Neutrophil (primary cell): ENCODE data around the gene PHC3.

Experiments
- H3K27ac ChIP-seq: fragments of 200-600 bp; sonication (generic); 2 replicates; pipeline ENCODE4 v1.5.1; 2016; ENCODE audit warnings: mild to moderate bottlenecking, moderate library complexity
- H3K27me3 ChIP-seq: fragments of 200-600 bp; sonication (generic); 2 replicates; pipeline ENCODE4 v1.6.0; 2016; ENCODE audit warnings: mild to moderate bottlenecking
- H3K36me3 ChIP-seq: fragments of 200-600 bp; sonication (generic); 2 replicates; pipeline ENCODE4 v1.5.1; 2017
- H3K4me1 ChIP-seq, 2 experiments: fragments of 200-600 bp in 1 of 2; sonication (generic) in 1 of 2; 1 replicate in 1 of 2; 2 replicates in 1 of 2; pipeline versions ENCODE4 v1.5.1 to v1.6.1; 2013 to 2016; ENCODE audit warnings: low read depth in 1 of 2, low read length in 1 of 2, mild to moderate bottlenecking in 1 of 2, moderate library complexity in 1 of 2; ENCODE audit not compliant: control insufficient read depth in 1 of 2, insufficient read depth in 1 of 2
- H3K4me3 ChIP-seq, 2 experiments: fragments of 200-600 bp in 1 of 2; sonication (generic) in 1 of 2; 1 replicate in 1 of 2; 2 replicates in 1 of 2; pipeline ENCODE4 v1.5.1; 2013 to 2016; ENCODE audit warnings: low read depth in 1 of 2, low read length in 1 of 2, mild to moderate bottlenecking in 1 of 2, moderate library complexity in 1 of 2
- H3K9me3 ChIP-seq: fragments of 200-600 bp; sonication (generic); 2 replicates; pipeline ENCODE4 v1.5.1; 2016
- TF ChIP-seq, protein P1 (sequence below): fragments of 200-600 bp; sonication (generic); IDR thresholded peaks from 2 replicates; pipeline ENCODE4 v1.5.1; 2016; ENCODE audit warnings: antibody characterized with exemption

Gene PHC3

DNA sequence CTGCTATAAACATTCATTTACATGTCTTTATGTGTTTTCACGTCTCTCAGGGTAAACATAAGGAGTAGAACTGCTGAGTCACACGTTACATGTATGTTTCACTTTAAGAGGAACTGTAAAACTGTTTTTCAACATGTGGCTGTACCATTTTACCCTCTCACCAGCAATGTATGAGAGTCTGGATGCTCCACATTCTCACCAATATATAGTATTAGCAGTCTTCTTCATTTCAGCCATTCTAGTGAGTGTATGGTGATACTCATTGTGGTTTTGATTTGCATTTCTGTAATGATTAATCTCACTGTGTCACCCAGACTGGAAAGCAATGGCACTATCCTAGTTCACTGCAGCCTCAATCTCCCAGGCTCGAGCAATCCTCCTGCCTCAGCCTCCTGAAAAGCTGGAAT lies 37.1 kb downstream of the PHC3 start:
- Histone ChIP-seq H3K9me3 (no peaks in the 10 kb centered on the region), H3K27me3 (no peaks in the 10 kb centered on the region), H3K4me3 (no peak overlapping the region), H3K36me3 (peaks cover 5% of the 10 kb centered on the region), H3K4me1 (peaks cover 6 to 8% of the 10 kb centered on the region in 2 experiments), H3K27ac (peak overlapping the region; percentile 58)
- TF ChIP-seq, protein P1, sequence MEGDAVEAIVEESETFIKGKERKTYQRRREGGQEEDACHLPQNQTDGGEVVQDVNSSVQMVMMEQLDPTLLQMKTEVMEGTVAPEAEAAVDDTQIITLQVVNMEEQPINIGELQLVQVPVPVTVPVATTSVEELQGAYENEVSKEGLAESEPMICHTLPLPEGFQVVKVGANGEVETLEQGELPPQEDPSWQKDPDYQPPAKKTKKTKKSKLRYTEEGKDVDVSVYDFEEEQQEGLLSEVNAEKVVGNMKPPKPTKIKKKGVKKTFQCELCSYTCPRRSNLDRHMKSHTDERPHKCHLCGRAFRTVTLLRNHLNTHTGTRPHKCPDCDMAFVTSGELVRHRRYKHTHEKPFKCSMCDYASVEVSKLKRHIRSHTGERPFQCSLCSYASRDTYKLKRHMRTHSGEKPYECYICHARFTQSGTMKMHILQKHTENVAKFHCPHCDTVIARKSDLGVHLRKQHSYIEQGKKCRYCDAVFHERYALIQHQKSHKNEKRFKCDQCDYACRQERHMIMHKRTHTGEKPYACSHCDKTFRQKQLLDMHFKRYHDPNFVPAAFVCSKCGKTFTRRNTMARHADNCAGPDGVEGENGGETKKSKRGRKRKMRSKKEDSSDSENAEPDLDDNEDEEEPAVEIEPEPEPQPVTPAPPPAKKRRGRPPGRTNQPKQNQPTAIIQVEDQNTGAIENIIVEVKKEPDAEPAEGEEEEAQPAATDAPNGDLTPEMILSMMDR: no peak

DNA sequence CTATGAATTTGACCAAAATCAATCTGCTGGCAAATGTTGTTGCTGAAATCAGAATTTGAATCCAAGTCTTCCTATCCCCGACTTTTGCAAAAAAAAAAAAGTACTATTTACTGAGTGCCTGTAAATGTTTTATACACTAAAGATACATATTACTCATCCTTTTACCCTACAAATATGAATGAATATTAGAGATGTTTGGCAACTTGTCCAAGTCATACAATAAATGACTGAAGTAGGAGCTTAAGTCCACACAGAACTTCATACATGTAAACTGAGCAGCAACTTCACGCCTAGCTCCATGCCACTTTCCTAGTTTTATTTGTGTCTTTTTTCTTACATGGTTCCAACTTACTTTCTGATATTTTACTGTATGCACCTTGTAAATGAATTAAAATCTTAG lies 39.2 kb downstream of the PHC3 start:
- no peak overlapping the region for H3K4me3 ChIP-seq
- no peaks in the 10 kb centered on the region for H3K9me3 ChIP-seq
- H3K27me3 ChIP-seq: no peaks in the 10 kb centered on the region
- H3K4me1 ChIP-seq: peaks cover 4% of the 10 kb centered on the region in 2 experiments
- TF ChIP-seq, protein P1: no peak
- H3K27ac ChIP-seq: no peak overlapping the region
- peaks cover 5% of the 10 kb centered on the region for H3K36me3 ChIP-seq

- Histone ChIP-seq H3K27me3 (no peaks in the 10 kb centered on the region), H3K36me3 (peaks cover 21% of the 10 kb centered on the region), H3K4me3 (no peak overlapping the region), H3K4me1 (peaks cover 4% of the 10 kb centered on the region in 2 experiments), H3K27ac (no peak overlapping the region), H3K9me3 (no peaks in the 10 kb centered on the region)
- TF ChIP-seq, protein P1: no peak
Measured at GRCh38 chr3:170137986-170138385, 43.5 kb downstream of the PHC3 start.

- H3K4me1 ChIP-seq: peaks cover 10 to 18% of the 10 kb centered on the region in 2 experiments
- peaks cover 43% of the 10 kb centered on the region for H3K36me3 ChIP-seq
- no peak overlapping the region for H3K4me3 ChIP-seq
- H3K9me3 ChIP-seq: no peaks in the 10 kb centered on the region
- TF ChIP-seq, protein P1: no peak
- no peaks in the 10 kb centered on the region for H3K27me3 ChIP-seq
- H3K27ac ChIP-seq: no peak overlapping the region
Measured at GRCh38 chr3:170132335-170132734, 49.2 kb downstream of the PHC3 start.

- Histone ChIP-seq H3K36me3 (peaks cover 39% of the 10 kb centered on the region), H3K27ac (no peak overlapping the region), H3K4me3 (no peak overlapping the region), H3K9me3 (no peaks in the 10 kb centered on the region), H3K4me1 (peaks cover 10 to 18% of the 10 kb centered on the region in 2 experiments), H3K27me3 (no peaks in the 10 kb centered on the region)
- TF ChIP-seq, protein P1: no peak
Measured at GRCh38 chr3:170130532-170130931, 51.0 kb downstream of the PHC3 start.

- Histone ChIP-seq H3K9me3 (no peaks in the 10 kb centered on the region), H3K4me1 (peaks cover 10 to 18% of the 10 kb centered on the region in 2 experiments), H3K36me3 (peaks cover 39% of the 10 kb centered on the region), H3K4me3 (no peak overlapping the region), H3K27ac (peak overlapping the region; percentile 67), H3K27me3 (no peaks in the 10 kb centered on the region)
- TF ChIP-seq, protein P1: no peak
Measured at GRCh38 chr3:170128977-170129431, 52.5 kb downstream of the PHC3 start.
